ENCODE data around the gene FTO. TPM values are rescaled to one million over a fixed set of nuclear protein-coding genes. Genes with fewer than 3 reads are reported as not detected.

FTO gene
- total RNA-seq, 1 experiment from 2014 or later: 43.0 TPM

- no peak for DNase-seq (ENCODE audit: low spot score)
- in situ Hi-C loops (cut with HindIII; ENCODE audit: low sequenced_read_pairs): no loop called here
These were observed 40.5 kb downstream of the FTO start for GRCh38 chr16:53744449-53744848.

GRCh38 chr16:53745086-53745485 is 41.1 kb downstream of the FTO start:
- no peak for DNase-seq (ENCODE audit: low spot score)
- in situ Hi-C loops (cut with HindIII; ENCODE audit: low sequenced_read_pairs): no loop called here

GRCh38 chr16:53745753-53746266 is 41.9 kb downstream of the FTO start:
- in situ Hi-C loops (cut with HindIII; ENCODE audit: low sequenced_read_pairs): no loop called here
- DNase-seq (ENCODE audit: low spot score): no peak

- DNase-seq (ENCODE audit: low spot score): no peak
- in situ Hi-C loops (cut with HindIII; ENCODE audit: low sequenced_read_pairs): no loop called here
These were observed 48.6 kb downstream of the FTO start for GRCh38 chr16:53752560-53752959.

GRCh38 chr16:53753431-53753830 is 49.5 kb downstream of the FTO start:
- in situ Hi-C loops (cut with HindIII; ENCODE audit: low sequenced_read_pairs): no loop called here
- no peak for DNase-seq (ENCODE audit: low spot score)

GRCh38 chr16:53755026-53755910 is 51.3 kb downstream of the FTO start:
- in situ Hi-C loops (cut with HindIII; ENCODE audit: low sequenced_read_pairs): no loop called here
- no peak for DNase-seq (ENCODE audit: low spot score)

GRCh38 chr16:53756275-53756996 is 52.5 kb downstream of the FTO start:
- peak; percentile 22 for DNase-seq (ENCODE audit: low spot score)
- in situ Hi-C loops (cut with HindIII; ENCODE audit: low sequenced_read_pairs): no loop called here

GRCh38 chr16:53757971-53758609 is 54.1 kb downstream of the FTO start:
- no peak for DNase-seq (ENCODE audit: low spot score)
- in situ Hi-C loops (cut with HindIII; ENCODE audit: low sequenced_read_pairs): no loop called here

- in situ Hi-C loops (cut with HindIII; ENCODE audit: low sequenced_read_pairs): no loop called here
- no peak for DNase-seq (ENCODE audit: low spot score)
These were observed 58.2 kb downstream of the FTO start for GRCh38 chr16:53761962-53762703.

GRCh38 chr16:53766304-53767016 is 62.5 kb downstream of the FTO start:
- no peak for DNase-seq (ENCODE audit: low spot score)
- in situ Hi-C loops (cut with HindIII; ENCODE audit: low sequenced_read_pairs): no loop called here

GRCh38 chr16:53768167-53768566 is 64.2 kb downstream of the FTO start:
- DNase-seq (ENCODE audit: low spot score): no peak

GRCh38 chr16:53768593-53768992 is 64.6 kb downstream of the FTO start:
- no peak for DNase-seq (ENCODE audit: low spot score)

More at GRCh38 chr16:53768167-53768566, 64.2 kb downstream of the FTO start:
- in situ Hi-C loops (cut with HindIII; ENCODE audit: low sequenced_read_pairs): no loop called here

GRCh38 chr16:53769185-53769584 is 65.2 kb downstream of the FTO start:
- in situ Hi-C loops (cut with HindIII; ENCODE audit: low sequenced_read_pairs): no loop called here
- DNase-seq (ENCODE audit: low spot score): no peak

More at GRCh38 chr16:53768593-53768992, 64.6 kb downstream of the FTO start:
- in situ Hi-C loops (cut with HindIII; ENCODE audit: low sequenced_read_pairs): no loop called here

- in situ Hi-C loops (cut with HindIII; ENCODE audit: low sequenced_read_pairs): no loop called here
- DNase-seq (ENCODE audit: low spot score): no peak
These were observed 65.8 kb downstream of the FTO start for GRCh38 chr16:53769787-53770186.

GRCh38 chr16:53770641-53771040 is 66.7 kb downstream of the FTO start:
- in situ Hi-C loops (cut with HindIII; ENCODE audit: low sequenced_read_pairs): no loop called here
- DNase-seq (ENCODE audit: low spot score): no peak

- no peak for DNase-seq (ENCODE audit: low spot score)
- in situ Hi-C loops (cut with HindIII; ENCODE audit: low sequenced_read_pairs): no loop called here
These were observed 67.9 kb downstream of the FTO start for GRCh38 chr16:53771655-53772497.

GRCh38 chr16:53773150-53773846 is 69.3 kb downstream of the FTO start:
- in situ Hi-C loops (cut with HindIII; ENCODE audit: low sequenced_read_pairs): no loop called here

More at GRCh38 chr16:53773150-53773846, 69.3 kb downstream of the FTO start:
- peak; percentile 77 for DNase-seq (ENCODE audit: low spot score)
